ENCODE measurements around the gene WWOX. TPM values are rescaled to one million over a fixed set of nuclear protein-coding genes. Genes with fewer than 3 reads are reported as not detected.
"Not testable (repeated sequence)": the region's sequence is repeated elsewhere in the genome, so short reads cannot be mapped to it uniquely, and the experiment has no call there.

WWOX gene
- total RNA-seq, 1 donor from 2014 or later: 7.3 TPM

DNA sequence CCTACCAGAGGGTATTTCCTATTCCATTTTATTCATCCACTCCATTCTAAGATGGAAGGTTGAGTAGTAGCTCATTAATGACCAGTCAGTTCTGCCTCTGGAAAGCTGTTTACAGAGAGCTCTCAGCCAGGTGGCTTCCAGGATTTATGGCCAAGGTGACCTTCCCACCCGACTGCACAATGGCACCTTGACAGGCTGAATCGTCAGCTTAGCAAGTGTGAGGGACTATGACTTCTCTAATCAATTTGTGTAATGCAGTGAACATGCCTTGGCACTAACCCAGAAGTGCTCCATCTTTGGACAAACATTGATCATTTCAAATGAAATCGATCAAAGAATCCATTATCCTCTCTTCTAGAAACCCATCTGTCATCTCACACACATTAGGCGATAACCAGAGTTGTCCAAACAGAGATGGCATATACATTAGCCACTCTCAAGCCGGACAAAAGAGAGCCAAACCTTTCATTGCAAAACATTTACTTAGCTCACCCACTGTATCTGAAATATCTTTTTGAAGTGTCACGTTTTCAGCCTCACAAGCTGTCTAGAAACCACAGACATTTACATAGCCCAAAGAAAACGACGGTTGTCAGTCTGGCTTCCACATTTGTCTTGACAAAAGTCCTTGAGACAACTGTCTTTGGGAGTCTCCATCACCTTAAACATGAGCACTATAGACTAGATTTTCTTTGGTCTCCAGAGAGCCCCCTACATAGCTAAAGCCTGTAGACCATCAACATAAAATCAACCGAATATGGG lies 41.5 kb upstream of the WWOX start:
- no peak for DNase-seq (ENCODE audit: low read depth)
- H3K27me3 Mint-ChIP-seq (ENCODE audit: low read depth, unreplicated experiment): peaks cover 30% of the 10 kb centered on the region
- H3K9ac ChIP-seq (ENCODE audit: low read length): no peak overlapping the region

DNA sequence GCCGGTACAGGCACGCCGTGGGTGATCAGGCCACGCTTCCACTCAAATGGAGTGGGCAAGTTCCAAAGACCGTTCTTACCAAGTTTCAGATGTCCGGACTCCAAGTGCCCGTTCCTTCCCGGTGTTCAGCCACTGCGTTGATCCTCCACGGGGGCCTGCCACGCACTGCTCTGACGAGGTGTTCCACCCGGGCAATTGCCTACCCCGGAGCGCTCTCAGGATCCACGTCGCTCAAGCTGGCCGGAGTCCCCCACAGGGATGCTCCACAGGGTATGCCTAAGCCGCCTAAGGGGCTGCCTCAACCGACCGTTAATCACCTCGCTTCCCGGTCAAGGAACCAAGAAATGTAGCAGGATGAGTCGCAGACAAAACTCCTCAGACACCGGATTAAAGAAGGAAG lies 39.6 kb upstream of the WWOX start:
- not testable (repeated sequence) for H3K27ac Mint-ChIP-seq (ENCODE audit: unreplicated experiment); H3K9me3 ChIP-seq (ENCODE audit: insufficient read depth, low read depth, low read length)

More for the DNA sequence above, 41.5 kb upstream of the WWOX start:
- Histone ChIP-seq H3K27ac (ENCODE audit: low read depth, low read length) (no peak overlapping the region), H3K27me3 (ENCODE audit: insufficient read depth, low read length) (no peaks in the 10 kb centered on the region), H3K4me3 (ENCODE audit: insufficient read depth, low read depth, low read length) (no peak overlapping the region), H2AFZ (ENCODE audit: low read depth, low read length) (no peak overlapping the region), H4K20me1 (ENCODE audit: insufficient read depth, low read length) (no peaks in the 10 kb centered on the region), H3K4me2 (ENCODE audit: low read length) (no peak overlapping the region), H3K4me1 (ENCODE audit: insufficient read depth, low read length) (no peaks in the 10 kb centered on the region), H3K79me2 (ENCODE audit: insufficient read depth, low read length) (no peaks in the 10 kb centered on the region), H3K9me3 (ENCODE audit: insufficient read depth, low read depth, low read length) (no peaks in the 10 kb centered on the region), H3K36me3 (ENCODE audit: insufficient read depth, low read length) (no peaks in the 10 kb centered on the region)
- Mint-ChIP-seq H3K9me3 (ENCODE audit: unreplicated experiment) (no peaks in the 10 kb centered on the region), H3K4me3 (ENCODE audit: unreplicated experiment) (no peak overlapping the region), H3K36me3 (ENCODE audit: low read depth, unreplicated experiment) (no peaks in the 10 kb centered on the region), H3K27ac (ENCODE audit: unreplicated experiment) (no peak overlapping the region), H3K4me1 (ENCODE audit: low read depth, unreplicated experiment) (no peaks in the 10 kb centered on the region)
- TF ChIP-seq, protein P1, sequence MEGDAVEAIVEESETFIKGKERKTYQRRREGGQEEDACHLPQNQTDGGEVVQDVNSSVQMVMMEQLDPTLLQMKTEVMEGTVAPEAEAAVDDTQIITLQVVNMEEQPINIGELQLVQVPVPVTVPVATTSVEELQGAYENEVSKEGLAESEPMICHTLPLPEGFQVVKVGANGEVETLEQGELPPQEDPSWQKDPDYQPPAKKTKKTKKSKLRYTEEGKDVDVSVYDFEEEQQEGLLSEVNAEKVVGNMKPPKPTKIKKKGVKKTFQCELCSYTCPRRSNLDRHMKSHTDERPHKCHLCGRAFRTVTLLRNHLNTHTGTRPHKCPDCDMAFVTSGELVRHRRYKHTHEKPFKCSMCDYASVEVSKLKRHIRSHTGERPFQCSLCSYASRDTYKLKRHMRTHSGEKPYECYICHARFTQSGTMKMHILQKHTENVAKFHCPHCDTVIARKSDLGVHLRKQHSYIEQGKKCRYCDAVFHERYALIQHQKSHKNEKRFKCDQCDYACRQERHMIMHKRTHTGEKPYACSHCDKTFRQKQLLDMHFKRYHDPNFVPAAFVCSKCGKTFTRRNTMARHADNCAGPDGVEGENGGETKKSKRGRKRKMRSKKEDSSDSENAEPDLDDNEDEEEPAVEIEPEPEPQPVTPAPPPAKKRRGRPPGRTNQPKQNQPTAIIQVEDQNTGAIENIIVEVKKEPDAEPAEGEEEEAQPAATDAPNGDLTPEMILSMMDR (IDR thresholded peaks at IDR 0.05; ENCODE audit: insufficient read depth, low read depth, low read length): no peak
- no peak for TF ChIP-seq EZH2 (IDR thresholded peaks at IDR 0.05; ENCODE audit: insufficient read depth, low read length)
- no peak for FAIRE-seq

DNA sequence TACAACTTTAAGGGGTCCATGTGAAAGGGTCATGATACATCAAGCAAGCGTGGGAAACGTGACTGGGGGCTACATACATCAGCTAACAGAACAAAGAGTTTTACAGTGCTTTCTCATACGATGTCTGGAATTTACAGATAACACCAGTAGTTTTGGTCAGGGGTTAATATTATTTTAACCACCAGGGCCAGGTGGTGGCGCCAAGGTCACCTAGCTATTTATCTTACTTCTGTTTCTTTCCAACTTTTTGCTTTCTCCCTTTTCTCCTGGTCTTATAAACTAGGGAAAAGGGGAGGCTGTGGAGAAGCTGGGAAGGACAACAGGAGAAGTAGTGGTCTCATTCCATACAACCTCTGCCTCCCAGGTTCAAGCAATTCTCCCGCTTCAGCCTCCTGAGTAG lies 39.2 kb upstream of the WWOX start:
- H3K27me3 Mint-ChIP-seq (ENCODE audit: low read depth, unreplicated experiment): peaks cover 22% of the 10 kb centered on the region
- H3K27ac ChIP-seq (ENCODE audit: low read depth, low read length): no peak overlapping the region
- no peaks in the 10 kb centered on the region for H3K9me3 ChIP-seq (ENCODE audit: insufficient read depth, low read depth, low read length)
- no peak for DNase-seq (ENCODE audit: low read depth)
- H3K36me3 Mint-ChIP-seq (ENCODE audit: low read depth, unreplicated experiment): no peaks in the 10 kb centered on the region
- H3K4me1 ChIP-seq (ENCODE audit: insufficient read depth, low read length): no peaks in the 10 kb centered on the region
- no peaks in the 10 kb centered on the region for H4K20me1 ChIP-seq (ENCODE audit: insufficient read depth, low read length)
- H3K9ac ChIP-seq (ENCODE audit: low read length): no peak overlapping the region
- TF ChIP-seq, protein P1 (IDR thresholded peaks at IDR 0.05; ENCODE audit: insufficient read depth, low read depth, low read length): no peak
- TF ChIP-seq EZH2 (IDR thresholded peaks at IDR 0.05; ENCODE audit: insufficient read depth, low read length): no peak
- FAIRE-seq: no peak
- no peak overlapping the region for H3K4me2 ChIP-seq (ENCODE audit: low read length)
- H3K27ac Mint-ChIP-seq (ENCODE audit: unreplicated experiment): no peak overlapping the region
- H3K27me3 ChIP-seq (ENCODE audit: insufficient read depth, low read length): no peaks in the 10 kb centered on the region
- H3K9me3 Mint-ChIP-seq (ENCODE audit: unreplicated experiment): no peaks in the 10 kb centered on the region
- no peak overlapping the region for H2AFZ ChIP-seq (ENCODE audit: low read depth, low read length)
- H3K79me2 ChIP-seq (ENCODE audit: insufficient read depth, low read length): no peaks in the 10 kb centered on the region
- no peak overlapping the region for H3K4me3 Mint-ChIP-seq (ENCODE audit: unreplicated experiment)
- no peaks in the 10 kb centered on the region for H3K4me1 Mint-ChIP-seq (ENCODE audit: low read depth, unreplicated experiment)
- no peaks in the 10 kb centered on the region for H3K36me3 ChIP-seq (ENCODE audit: insufficient read depth, low read length)
- no peak overlapping the region for H3K4me3 ChIP-seq (ENCODE audit: insufficient read depth, low read depth, low read length)

More for the DNA sequence above, 39.6 kb upstream of the WWOX start:
- not testable (repeated sequence) for H3K4me3 Mint-ChIP-seq (ENCODE audit: unreplicated experiment); FAIRE-seq; DNase-seq (ENCODE audit: low read depth); H3K4me3 ChIP-seq (ENCODE audit: insufficient read depth, low read depth, low read length); H3K79me2 ChIP-seq (ENCODE audit: insufficient read depth, low read length); H3K36me3 Mint-ChIP-seq (ENCODE audit: low read depth, unreplicated experiment); H3K36me3 ChIP-seq (ENCODE audit: insufficient read depth, low read length); H4K20me1 ChIP-seq (ENCODE audit: insufficient read depth, low read length); H2AFZ ChIP-seq (ENCODE audit: low read depth, low read length); H3K9ac ChIP-seq (ENCODE audit: low read length); H3K27me3 ChIP-seq (ENCODE audit: insufficient read depth, low read length); H3K4me2 ChIP-seq (ENCODE audit: low read length); H3K27ac ChIP-seq (ENCODE audit: low read depth, low read length); H3K4me1 Mint-ChIP-seq (ENCODE audit: low read depth, unreplicated experiment); H3K9me3 Mint-ChIP-seq (ENCODE audit: unreplicated experiment); H3K4me1 ChIP-seq (ENCODE audit: insufficient read depth, low read length)
- H3K27me3 Mint-ChIP-seq (ENCODE audit: low read depth, unreplicated experiment): peaks cover 23% of the 10 kb centered on the region
